Upper lobe of right lung (tissue), 1 donor: ENCODE results near the gene TAF11L8. TPM values are rescaled to one million over a fixed set of nuclear protein-coding genes. Genes with fewer than 3 reads are reported as not detected.
"Not testable (repeated sequence)": the region's sequence is repeated elsewhere in the genome, so short reads cannot be mapped to it uniquely, and the experiment has no call there.

ENCODE experiments used
- ATAC-seq: fragments of 200-7000 bp; cut with Tn5 transposase; one replicate; pipeline ENCODE4 v1.9.1; 2020; ENCODE audit warnings: mild to moderate bottlenecking, moderate library complexity
- DNase-seq: peaks from one replicate; pipeline ENCODE4 v3.0.0-alpha.2; 2020
- H3K27ac ChIP-seq: fragments of 200-600 bp; one replicate; pipeline ENCODE4 v1.8.0; 2022
- H3K27me3 ChIP-seq: fragments of 200-600 bp; one replicate; pipeline ENCODE4 v1.8.0; 2022; ENCODE audit warnings: mild to moderate bottlenecking
- H3K36me3 ChIP-seq: fragments of 200-600 bp; one replicate; pipeline ENCODE4 v1.8.0; 2022
- H3K4me1 ChIP-seq: fragments of 200-600 bp; one replicate; pipeline ENCODE4 v1.8.0; 2022
- H3K4me3 ChIP-seq: fragments of 200-600 bp; one replicate; pipeline ENCODE4 v1.8.0; 2022; ENCODE audit warnings: mild to moderate bottlenecking
- H3K9me3 ChIP-seq: fragments of 200-600 bp; one replicate; pipeline ENCODE4 v1.8.0; 2022
- CTCF ChIP-seq: fragments of 200-600 bp; IDR thresholded peaks from one replicate; pipeline ENCODE4 v1.8.0; 2022; ENCODE audit warnings: antibody characterized with exemption
- intact Hi-C: fragments of 100-400 bp; cut with DNase I; formaldehyde crosslinking; loops from one replicate; pipeline ENCODE4 v1.11.0; 2022
- total RNA-seq: library from RNA; stranded (reverse); fragmentation: NEBNext Ultra II Directional; extraction: Animal tissue kit (Norgen Biotek cat#: 25700); gene quantifications from one replicate; pipeline ENCODE4 v1.2.1, GENCODE V29; 2021
- donor health status: DM: no; HTN: yes; CAD: no; lungs with severe emphysema.

Gene TAF11L8
- total RNA-seq, 1 donor from 2014 or later = not detected

- no peak for TF ChIP-seq CTCF
- H3K4me1 ChIP-seq = no peaks in the 10 kb centered on the region
- no peaks in the 10 kb centered on the region for H3K36me3 ChIP-seq
- H3K27me3 ChIP-seq = no peaks in the 10 kb centered on the region
- ATAC-seq (no peak), DNase-seq (no peak)
- no peak overlapping the region for H3K4me3 ChIP-seq
- no peaks in the 10 kb centered on the region for H3K9me3 ChIP-seq
- intact Hi-C loops = no loop called here
- no peak overlapping the region for H3K27ac ChIP-seq
These were observed 24.3 kb upstream of the TAF11L8 start for GRCh38 chr5:17614872-17615605.

DNA sequence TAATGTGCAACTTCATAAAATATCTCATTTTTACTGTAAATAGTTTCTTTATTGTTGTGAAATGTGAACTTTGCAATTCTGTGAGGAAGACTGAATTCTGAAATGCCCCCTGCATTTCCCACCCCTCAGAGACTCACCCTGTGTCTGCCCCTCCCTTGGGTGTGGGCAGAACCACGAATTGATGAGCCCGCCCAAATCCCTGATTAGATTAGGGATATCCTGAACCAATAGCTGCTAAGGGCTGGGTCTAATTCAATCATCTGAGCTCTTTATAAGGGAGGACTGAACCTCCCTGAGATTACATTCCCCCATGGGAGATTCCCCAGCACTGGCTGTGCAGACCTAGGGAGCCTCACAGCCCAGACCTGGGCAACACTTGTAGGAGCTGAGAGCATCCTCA is 19.3 kb upstream of the TAF11L8 start, which contains the start of gene TAF11L12:
TSS of gene TAF11L12 (plus strand) at position 301 of the 400 bp plus-strand sequence.
- H3K36me3 ChIP-seq, intact Hi-C loops, H3K27ac ChIP-seq, ATAC-seq, H3K9me3 ChIP-seq, H3K4me3 ChIP-seq, H3K4me1 ChIP-seq, DNase-seq, H3K27me3 ChIP-seq: not testable (repeated sequence)

DNA sequence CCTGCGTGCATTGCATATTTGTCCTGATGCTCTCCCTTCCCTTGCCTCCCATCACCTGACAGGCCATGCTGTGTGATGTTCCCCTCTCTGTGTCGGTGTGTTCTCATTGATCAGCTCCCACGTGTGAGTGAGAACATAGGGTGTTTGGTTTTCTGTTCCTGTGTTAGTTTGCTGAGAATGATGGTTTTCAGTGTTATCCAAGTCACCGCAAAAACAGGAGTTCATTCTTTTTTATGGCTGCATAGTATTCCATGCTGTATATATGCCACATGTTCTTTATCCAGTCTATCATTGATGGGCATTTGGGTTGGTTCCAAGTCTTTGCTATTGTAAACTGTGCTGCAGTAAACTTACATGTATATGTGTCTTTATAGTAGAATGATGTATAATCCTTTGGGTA is 16.7 kb upstream of the TAF11L8 start:
- H3K9me3 ChIP-seq, H3K36me3 ChIP-seq, H3K27ac ChIP-seq, H3K4me1 ChIP-seq, H3K27me3 ChIP-seq, ATAC-seq, H3K4me3 ChIP-seq, DNase-seq, intact Hi-C loops: not testable (repeated sequence)

DNA sequence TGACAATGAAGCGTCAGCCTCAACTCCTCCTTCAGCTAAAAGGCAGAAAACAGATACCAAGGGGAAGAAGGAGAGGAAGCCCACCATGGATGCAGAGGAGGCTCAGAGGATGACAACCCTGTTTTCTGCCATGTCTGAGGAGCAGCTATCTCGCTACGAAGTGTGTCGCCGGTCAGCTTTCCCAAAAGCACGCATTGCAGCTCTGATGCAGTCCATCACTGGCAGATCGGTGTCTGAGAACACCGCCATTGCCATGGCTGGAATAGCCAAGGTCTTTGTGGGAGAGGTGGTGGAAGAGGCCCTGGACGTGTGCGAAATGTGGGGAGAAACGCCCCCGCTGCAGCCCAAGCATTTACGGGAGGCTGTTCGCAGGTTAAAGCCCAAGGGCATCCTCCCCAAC is 14.2 kb upstream of the TAF11L8 start:
- TF ChIP-seq CTCF = no peak
- no peaks in the 10 kb centered on the region for H3K4me1 ChIP-seq
- H3K4me3 ChIP-seq = no peak overlapping the region
- ATAC-seq = no peak
- no peaks in the 10 kb centered on the region for H3K27me3 ChIP-seq
- intact Hi-C loops = no loop called here
- DNase-seq = no peak
- no peaks in the 10 kb centered on the region for H3K36me3 ChIP-seq
- H3K9me3 ChIP-seq = no peaks in the 10 kb centered on the region
- no peak overlapping the region for H3K27ac ChIP-seq

DNA sequence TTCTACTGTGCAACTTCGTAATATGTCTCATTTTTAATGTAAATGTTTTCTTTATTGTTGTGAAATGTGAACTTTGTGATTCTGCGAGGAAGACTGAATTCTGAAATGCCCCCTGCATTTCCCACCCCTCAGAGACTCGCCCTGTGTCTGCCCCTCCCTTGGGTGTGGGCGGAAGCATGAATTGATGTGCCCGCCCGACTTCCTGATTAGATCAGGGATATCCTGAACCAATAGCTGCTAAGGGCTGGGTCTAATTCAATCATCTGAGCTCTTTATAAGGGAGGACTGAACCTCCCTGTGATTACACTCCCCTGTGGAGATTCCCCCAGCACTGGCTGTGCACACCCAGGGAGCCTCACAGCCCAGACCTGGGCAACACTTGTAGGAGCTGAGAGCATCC is 13.1 kb upstream of the TAF11L8 start, which contains the start of gene TAF11L11:
TSS of gene TAF11L11 (plus strand) at position 304 of the 400 bp plus-strand sequence.
- H3K4me1 ChIP-seq, H3K27me3 ChIP-seq, H3K4me3 ChIP-seq, DNase-seq, H3K36me3 ChIP-seq, H3K27ac ChIP-seq, ATAC-seq, H3K9me3 ChIP-seq, intact Hi-C loops: not testable (repeated sequence)

DNA sequence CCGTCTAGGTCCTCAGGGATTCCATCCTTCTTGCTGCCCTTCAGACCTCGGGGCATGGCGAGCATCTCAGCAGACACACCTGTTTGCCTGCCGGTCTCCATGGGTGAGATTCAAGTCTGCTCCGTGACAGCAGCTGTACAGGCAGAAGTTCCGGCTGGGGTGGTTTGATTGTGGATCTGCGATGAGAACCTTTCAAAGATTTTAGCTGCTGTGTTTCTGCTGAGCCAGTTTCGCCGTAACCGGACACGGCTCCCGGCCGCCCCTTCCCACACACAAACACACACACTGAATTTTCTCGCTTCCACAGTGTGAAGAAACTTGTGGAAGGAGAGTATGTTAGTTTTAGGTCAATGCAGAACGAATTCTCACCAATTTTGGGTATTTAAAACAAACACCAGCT is 7.0 kb upstream of the TAF11L8 start, which contains the start of gene TAF11L10:
TSS of gene TAF11L10 (minus strand) at position 101 of the 400 bp plus-strand sequence.
- H3K36me3 ChIP-seq, H3K4me3 ChIP-seq, ATAC-seq, intact Hi-C loops, H3K27me3 ChIP-seq, DNase-seq, H3K4me1 ChIP-seq, H3K9me3 ChIP-seq, H3K27ac ChIP-seq: not testable (repeated sequence)

DNA sequence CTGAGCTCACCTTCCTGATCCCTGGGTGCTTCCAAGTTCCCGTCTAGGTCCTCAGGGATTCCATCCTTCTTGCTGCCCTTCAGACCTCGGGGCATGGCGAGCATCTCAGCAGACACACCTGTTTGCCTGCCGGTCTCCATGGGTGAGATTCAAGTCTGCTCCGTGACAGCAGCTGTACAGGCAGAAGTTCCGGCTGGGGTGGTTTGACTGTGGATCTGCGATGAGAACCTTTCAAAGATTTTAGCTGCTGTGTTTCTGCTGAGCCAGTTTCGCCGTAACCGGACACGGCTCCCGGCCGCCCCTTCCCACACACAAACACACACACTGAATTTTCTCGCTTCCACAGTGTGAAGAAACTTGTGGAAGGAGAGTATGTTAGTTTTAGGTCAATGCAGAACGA is 3.5 kb upstream of the TAF11L8 start, which contains the start of gene TAF11L9:
TSS of gene TAF11L9 (minus strand) at position 140 of the 400 bp plus-strand sequence.
- intact Hi-C loops, H3K27ac ChIP-seq, H3K4me3 ChIP-seq, H3K36me3 ChIP-seq, H3K9me3 ChIP-seq, H3K4me1 ChIP-seq, H3K27me3 ChIP-seq, DNase-seq, ATAC-seq: not testable (repeated sequence)

- H3K4me1 ChIP-seq, ATAC-seq, H3K36me3 ChIP-seq, H3K4me3 ChIP-seq, H3K27me3 ChIP-seq, H3K9me3 ChIP-seq, intact Hi-C loops, H3K27ac ChIP-seq, DNase-seq: not testable (repeated sequence)
These were observed 5.1 kb downstream of the TAF11L8 start, which contains the start of gene TAF11L7 for GRCh38 chr5:17585658-17586057. Gene TAF11L7, minus strand, starts transcription at chr5:17585758.

Other genes starting within 250 kb of the TAF11L8 start
- gene TAF11L2, start 92.7 kb downstream of the TAF11L8 start, total RNA-seq = not detected
- gene TAF11L3, start 72.6 kb downstream of the TAF11L8 start, total RNA-seq = not detected
- gene TAF11L4, start 69.2 kb downstream of the TAF11L8 start, total RNA-seq = not detected
- gene TAF11L5, start 65.7 kb downstream of the TAF11L8 start, total RNA-seq = not detected
- gene TAF11L6, start 62.3 kb downstream of the TAF11L8 start, total RNA-seq = not detected
- gene TAF11L7, start 5.2 kb downstream of the TAF11L8 start, total RNA-seq = not detected
- gene TAF11L9, start 3.4 kb upstream of the TAF11L8 start, total RNA-seq = not detected
- gene TAF11L10, start 6.9 kb upstream of the TAF11L8 start, total RNA-seq = not detected
- not detected for gene TAF11L11, start 13.2 kb upstream of the TAF11L8 start, total RNA-seq
- gene TAF11L12, start 19.4 kb upstream of the TAF11L8 start, total RNA-seq = not detected
- gene TAF11L13, start 41.1 kb upstream of the TAF11L8 start, total RNA-seq = not detected
- gene TAF11L14, start 43.5 kb upstream of the TAF11L8 start, total RNA-seq = not detected